Activated CD4-positive, alpha-beta T cell treated with anti-CD3 and anti-CD28 coated beads, Interleukin-10, Interleukin-2, amounts not matched to agents 100 ng/mL and 50 ng/mL, durations not matched to agents 16 hours and 8 hours (primary cell): ENCODE measurements around the gene UNKL.

ENCODE experiments used
- DNase-seq: peaks from one replicate; pipeline ENCODE4 v3.0.0-alpha.2; 2020

Gene UNKL

GRCh38 chr16:1374418-1375297 lies 39.8 kb downstream of the UNKL start:
- no peak for DNase-seq

- no peak for DNase-seq
Measured at GRCh38 chr16:1372292-1372950, 42.1 kb downstream of the UNKL start.

GRCh38 chr16:1371054-1371978 lies 43.2 kb downstream of the UNKL start:
- no peak for DNase-seq

- DNase-seq: no peak
Measured at GRCh38 chr16:1367486-1368174, 46.9 kb downstream of the UNKL start.

GRCh38 chr16:1366712-1367299 lies 47.7 kb downstream of the UNKL start:
- no peak for DNase-seq

GRCh38 chr16:1366060-1366711 lies 48.3 kb downstream of the UNKL start:
- no peak for DNase-seq

GRCh38 chr16:1364510-1364909 lies 50.0 kb downstream of the UNKL start:
- DNase-seq: no peak

- DNase-seq: peak; percentile 75
Measured at GRCh38 chr16:1363501-1364041, 50.9 kb downstream of the UNKL start.

- DNase-seq: no peak
Measured at GRCh38 chr16:1362807-1363206, 51.7 kb downstream of the UNKL start.

- DNase-seq: no peak
Measured at GRCh38 chr16:1361685-1362360, 52.7 kb downstream of the UNKL start.

- DNase-seq: no peak
Measured at GRCh38 chr16:1357906-1358566, 56.5 kb downstream of the UNKL start.

GRCh38 chr16:1356061-1356900 lies 58.2 kb downstream of the UNKL start:
- DNase-seq: no peak

- DNase-seq: no peak
Measured at GRCh38 chr16:1355591-1355990, 58.9 kb downstream of the UNKL start.

- DNase-seq: no peak
Measured at GRCh38 chr16:1354815-1355540, 59.5 kb downstream of the UNKL start.

- peak; percentile 93 for DNase-seq
Measured at GRCh38 chr16:1351582-1352362, 62.7 kb downstream of the UNKL start, which contains the start of the genes GNPTG and TSR3. TSS of gene GNPTG (plus strand) at chr16:1351931. CDS start at chr16:1351966, 35 bp downstream. TSS of gene TSR3 (minus strand) at chr16:1351878. CDS start at chr16:1351804, 74 bp downstream.

GRCh38 chr16:1351215-1351581 lies 63.3 kb downstream of the UNKL start:
- DNase-seq: no peak

GRCh38 chr16:1350691-1351090 lies 63.8 kb downstream of the UNKL start:
- DNase-seq: no peak
